Erythroblast (primary cell): ENCODE measurements around the gene SH2B2.

Source experiments
- DNase-seq, 2 experiments: peaks; one replicate each; lab custom pipeline; 2025; lab: John Stamatoyannopoulos, UW
- GATA1 ChIP-seq: IDR thresholded peaks from 2 replicates; pipeline ENCODE4 v1.6.1; 2011; ENCODE audit warnings: low read depth, mild to moderate bottlenecking, control low read depth, low read length, moderate library complexity
- POLR2A ChIP-seq: IDR thresholded peaks from 2 replicates; pipeline ENCODE4 v1.6.1; 2011; ENCODE audit warnings: mild to moderate bottlenecking, low read length

Gene SH2B2

DNA sequence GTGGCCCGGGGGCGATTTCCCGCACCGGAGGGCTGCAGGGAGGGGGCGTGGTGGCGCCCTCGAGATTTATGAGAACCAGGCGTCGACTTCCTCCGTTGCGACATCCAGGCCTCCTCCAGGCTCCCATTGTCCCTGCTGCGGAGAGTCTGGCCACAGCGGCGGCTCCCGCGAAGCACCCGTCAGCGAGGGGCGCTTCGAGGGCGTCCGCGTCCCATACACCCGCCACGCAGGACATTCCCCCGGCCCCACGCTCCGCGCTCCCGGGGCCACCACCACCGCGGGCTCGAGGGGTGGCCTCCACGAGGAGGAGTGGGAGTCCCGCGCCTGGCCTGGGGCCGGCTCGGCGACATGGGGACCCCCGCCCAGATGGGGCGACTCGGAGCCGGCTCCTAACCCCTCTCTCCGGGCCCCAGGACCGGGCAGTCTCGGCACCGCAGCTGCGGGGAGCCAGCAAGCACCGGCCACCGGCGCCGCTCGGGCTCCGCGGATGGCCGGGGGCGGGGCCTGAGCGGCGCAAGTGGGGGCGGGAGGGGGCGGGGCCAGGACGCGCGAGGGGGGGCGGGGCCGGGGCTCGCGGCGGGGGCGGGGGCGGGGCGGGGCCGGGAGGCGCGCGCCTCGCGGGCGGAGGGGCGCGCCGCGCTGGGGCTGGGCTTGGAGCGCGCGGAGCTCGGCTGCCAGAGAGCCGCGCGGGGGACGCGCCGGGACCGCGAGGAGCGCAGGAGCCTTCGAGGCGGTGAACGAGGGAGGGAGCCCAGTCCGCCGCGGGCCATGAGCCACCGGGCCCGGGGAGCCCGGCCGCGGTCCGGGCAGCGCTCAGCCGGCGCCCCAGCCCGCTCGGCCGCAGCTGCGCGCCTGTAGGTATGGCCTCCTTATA, at the start of gene SH2B2:
TSS of gene SH2B2 (plus strand) at position 632 of the 874 bp plus-strand sequence. CDS start 13,683 bp downstream, outside the sequence.
- DNase-seq, result peak; percentile 53 to 74

DNA sequence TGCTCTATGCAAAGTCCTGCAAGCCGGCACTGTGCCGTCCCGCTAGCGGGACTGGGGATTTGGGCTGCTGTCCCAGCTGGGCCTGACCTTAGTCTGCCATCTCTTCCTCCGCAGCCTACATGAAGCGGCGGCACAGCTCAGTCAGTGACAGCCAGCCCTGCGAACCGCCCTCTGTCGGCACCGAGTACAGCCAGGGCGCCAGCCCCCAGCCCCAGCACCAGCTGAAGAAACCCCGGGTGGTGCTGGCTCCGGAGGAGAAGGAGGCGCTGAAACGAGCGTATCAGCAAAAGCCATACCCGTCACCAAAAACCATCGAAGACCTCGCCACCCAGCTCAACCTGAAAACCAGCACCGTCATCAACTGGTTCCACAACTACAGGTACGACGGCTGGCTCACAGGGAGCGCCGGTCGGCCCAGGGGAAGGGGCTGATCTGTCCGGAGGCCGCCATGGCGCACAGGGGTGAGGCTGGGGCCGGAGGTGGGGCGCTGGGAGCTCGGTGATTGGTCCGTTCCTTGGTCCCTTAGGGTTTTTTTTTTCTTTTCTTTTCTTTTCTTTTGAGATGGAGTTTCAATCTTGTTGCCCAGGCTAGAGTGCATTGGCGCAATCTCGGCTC, 47.4 kb upstream of the SH2B2 start:
- DNase-seq, result no peak
- TF ChIP-seq GATA1, result no peak
- no peak for TF ChIP-seq POLR2A

More for the DNA sequence above, at the start of gene SH2B2:
- TF ChIP-seq GATA1 (no peak), POLR2A (no peak)

DNA sequence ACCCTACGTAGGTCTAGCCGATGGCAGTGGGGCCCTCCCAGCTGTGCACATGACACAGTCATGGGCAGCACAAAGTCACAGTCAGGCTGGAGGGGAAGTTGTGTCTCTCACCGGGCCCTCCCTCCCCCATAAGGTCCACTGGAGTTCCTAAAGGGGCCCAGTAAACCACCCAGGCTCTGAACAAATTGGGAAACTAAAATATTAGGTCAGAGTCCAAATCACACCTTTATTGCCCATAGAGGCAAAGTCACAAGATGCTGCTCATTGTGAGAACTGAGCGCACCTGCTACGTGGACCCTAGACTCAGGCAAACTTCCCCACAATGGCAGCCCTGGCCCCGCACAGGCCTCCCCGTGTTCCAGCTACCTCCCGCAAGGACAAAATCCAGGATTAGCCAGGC, 45.2 kb upstream of the SH2B2 start:
- TF ChIP-seq POLR2A (no peak), GATA1 (no peak)
- no peak for DNase-seq

DNA sequence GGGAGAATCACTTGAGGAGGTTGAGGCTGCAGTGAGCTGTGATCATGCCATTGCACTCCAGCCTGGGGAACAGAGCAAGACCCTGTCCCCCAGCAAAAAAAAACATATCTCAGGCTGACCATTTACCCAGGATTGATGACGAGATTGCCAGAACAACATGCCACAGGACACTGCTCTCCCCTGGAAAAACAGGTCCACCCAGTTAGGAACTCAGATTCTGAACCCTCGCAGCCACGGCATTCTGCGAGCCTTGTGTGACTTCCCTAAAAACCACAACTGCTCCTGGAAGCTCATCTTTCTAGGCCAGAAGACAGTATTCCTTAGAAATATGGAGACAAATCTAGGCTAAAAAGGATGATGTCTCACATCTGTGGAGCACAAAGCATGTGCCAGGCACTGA, 42.1 kb upstream of the SH2B2 start:
- no peak for TF ChIP-seq GATA1
- TF ChIP-seq POLR2A, result no peak
- DNase-seq, result no peak

- no peak for DNase-seq
- no peak for TF ChIP-seq GATA1
These were observed 38.6 kb upstream of the SH2B2 start for GRCh38 chr7:102248081-102248455.

GRCh38 chr7:102248456-102249395, 37.9 kb upstream of the SH2B2 start:
- no peak for DNase-seq
- TF ChIP-seq POLR2A (no peak), GATA1 (no peak)

GRCh38 chr7:102251531-102252365, 34.9 kb upstream of the SH2B2 start:
- DNase-seq, result no peak
- TF ChIP-seq GATA1 (no peak), POLR2A (no peak)

GRCh38 chr7:102252366-102252982, 34.2 kb upstream of the SH2B2 start:
- peak in 1 of 2 experiments; percentile 36 for DNase-seq

GRCh38 chr7:102253066-102253972, 33.3 kb upstream of the SH2B2 start:
- TF ChIP-seq GATA1 (no peak), POLR2A (no peak)
- no peak for DNase-seq

More at GRCh38 chr7:102252366-102252982, 34.2 kb upstream of the SH2B2 start:
- TF ChIP-seq POLR2A (no peak), GATA1 (no peak)

DNA sequence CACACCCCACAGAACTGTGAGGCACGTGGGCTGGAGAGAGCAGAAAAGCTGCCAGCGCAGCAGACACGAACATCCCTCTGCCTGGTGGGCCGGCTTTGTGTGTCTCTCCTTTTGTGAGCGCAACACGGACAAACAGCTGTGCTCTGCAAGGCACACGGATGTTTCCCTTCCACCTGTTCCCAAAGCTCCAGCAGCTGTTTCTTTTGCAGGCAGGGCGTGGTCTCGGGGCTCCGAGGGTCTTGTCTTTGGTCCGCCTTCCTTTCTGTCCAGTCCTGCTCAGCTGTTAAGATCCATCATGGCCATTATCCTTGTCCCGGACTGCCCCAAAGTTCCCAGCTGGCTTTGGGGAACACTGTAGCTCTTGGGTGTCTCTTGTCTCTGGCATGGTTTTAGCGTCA, 32.7 kb upstream of the SH2B2 start:
- TF ChIP-seq POLR2A, result no peak
- no peak for TF ChIP-seq GATA1
- DNase-seq, result no peak

DNA sequence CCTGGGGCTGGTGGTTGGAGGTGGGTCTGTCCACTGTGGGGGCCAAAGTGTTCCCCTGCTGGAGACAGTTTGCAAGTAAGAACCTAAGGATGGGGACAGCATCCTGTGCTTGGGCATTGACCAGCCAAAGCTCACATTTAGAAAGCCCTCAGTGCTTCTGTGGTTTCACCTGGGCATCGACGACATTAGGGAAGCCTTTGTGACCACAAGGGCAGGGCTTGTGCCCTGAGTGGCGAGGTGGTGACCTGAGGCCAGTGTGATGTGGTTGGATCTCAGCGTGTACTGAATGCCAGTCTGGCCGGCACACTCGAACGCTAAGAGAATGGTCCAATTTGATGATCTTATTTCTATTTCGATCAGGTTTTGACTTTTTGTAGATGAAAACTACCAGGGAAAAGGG, 32.1 kb upstream of the SH2B2 start:
- no peak for TF ChIP-seq GATA1
- TF ChIP-seq POLR2A, result no peak
- DNase-seq, result no peak
